Progenitor cell of endocrine pancreas (in vitro differentiated cells): ENCODE results near the gene KRTAP20-2. TPM values are rescaled to one million over a fixed set of nuclear protein-coding genes. Genes with fewer than 3 reads are reported as not detected.

Source experiments
- DNase-seq: peaks from one replicate; pipeline ENCODE4 v3.0.0; 2021; ENCODE audit warnings: low spot score; ENCODE audit not compliant: unreplicated experiment
- H3K27ac Mint-ChIP-seq: 2 replicates; pipeline ENCODE4 v1.8.0; 2021; ENCODE audit warnings: mild to moderate bottlenecking, moderate library complexity, mixed read lengths
- H3K27me3 Mint-ChIP-seq: 2 replicates; pipeline ENCODE4 v1.8.0; 2021; ENCODE audit warnings: mixed read lengths
- H3K36me3 Mint-ChIP-seq: 2 replicates; pipeline ENCODE4 v1.8.0; 2022; ENCODE audit warnings: mixed read lengths; ENCODE audit not compliant: insufficient read depth
- H3K4me1 Mint-ChIP-seq: 2 replicates; pipeline ENCODE4 v1.8.0; 2021; ENCODE audit warnings: low read depth, mixed read lengths
- H3K4me3 Mint-ChIP-seq: 2 replicates; pipeline ENCODE4 v1.8.0; 2021; ENCODE audit warnings: low read depth, mild to moderate bottlenecking, moderate library complexity, mixed read lengths
- H3K9me3 Mint-ChIP-seq: 2 replicates; pipeline ENCODE4 v1.8.0; 2021; ENCODE audit warnings: low read depth, mixed read lengths
- total RNA-seq: library from RNA; stranded (reverse); gene quantifications from 2 replicates; pipeline ENCODE4 v1.2.1, GENCODE V29; 2021
- TF ChIP-seq, protein P1 (sequence below): fragments of 200-600 bp; sonication (generic); IDR thresholded peaks from one replicate; pipeline ENCODE4 v1.5.0; 2021; ENCODE audit warnings: antibody characterized with exemption, mild to moderate bottlenecking; ENCODE audit not compliant: unreplicated experiment

Gene KRTAP20-2
- total RNA-seq, 1 donor from 2014 or later, result not detected

DNA sequence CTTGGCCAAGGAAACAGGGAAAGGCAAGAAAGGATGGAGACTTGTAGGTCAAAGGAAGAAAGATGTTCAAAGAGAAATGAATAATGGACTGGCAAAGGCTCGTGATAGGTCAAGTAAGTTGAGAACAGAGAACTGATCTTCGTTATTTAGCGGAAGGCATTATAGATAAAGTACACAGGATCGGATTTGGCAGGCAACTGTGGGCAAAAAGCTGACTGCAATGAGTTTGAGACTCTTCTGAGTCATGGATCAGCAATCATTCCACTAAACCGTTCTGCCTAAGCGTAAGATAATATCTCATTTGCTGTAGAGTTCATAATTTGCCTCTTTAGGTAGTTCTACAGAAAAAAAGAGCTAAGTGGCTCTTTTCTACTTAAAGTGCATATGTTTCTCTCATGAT, 49.5 kb downstream of the KRTAP20-2 start:
- Mint-ChIP-seq H3K4me3 (no peak overlapping the region), H3K4me1 (no peaks in the 10 kb centered on the region), H3K27me3 (peaks cover 3% of the 10 kb centered on the region), H3K27ac (no peak overlapping the region), H3K36me3 (no peaks in the 10 kb centered on the region), H3K9me3 (peaks cover 14% of the 10 kb centered on the region)
- no peak for DNase-seq
- TF ChIP-seq, protein P1, sequence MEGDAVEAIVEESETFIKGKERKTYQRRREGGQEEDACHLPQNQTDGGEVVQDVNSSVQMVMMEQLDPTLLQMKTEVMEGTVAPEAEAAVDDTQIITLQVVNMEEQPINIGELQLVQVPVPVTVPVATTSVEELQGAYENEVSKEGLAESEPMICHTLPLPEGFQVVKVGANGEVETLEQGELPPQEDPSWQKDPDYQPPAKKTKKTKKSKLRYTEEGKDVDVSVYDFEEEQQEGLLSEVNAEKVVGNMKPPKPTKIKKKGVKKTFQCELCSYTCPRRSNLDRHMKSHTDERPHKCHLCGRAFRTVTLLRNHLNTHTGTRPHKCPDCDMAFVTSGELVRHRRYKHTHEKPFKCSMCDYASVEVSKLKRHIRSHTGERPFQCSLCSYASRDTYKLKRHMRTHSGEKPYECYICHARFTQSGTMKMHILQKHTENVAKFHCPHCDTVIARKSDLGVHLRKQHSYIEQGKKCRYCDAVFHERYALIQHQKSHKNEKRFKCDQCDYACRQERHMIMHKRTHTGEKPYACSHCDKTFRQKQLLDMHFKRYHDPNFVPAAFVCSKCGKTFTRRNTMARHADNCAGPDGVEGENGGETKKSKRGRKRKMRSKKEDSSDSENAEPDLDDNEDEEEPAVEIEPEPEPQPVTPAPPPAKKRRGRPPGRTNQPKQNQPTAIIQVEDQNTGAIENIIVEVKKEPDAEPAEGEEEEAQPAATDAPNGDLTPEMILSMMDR, result no peak

Other genes starting within 250 kb of the KRTAP20-2 start
- not detected in 2 replicates for gene KRTAP13-1, start 239.2 kb upstream of the KRTAP20-2 start, total RNA-seq
- not detected in 2 replicates for gene KRTAP13-3, start 209.3 kb upstream of the KRTAP20-2 start, total RNA-seq
- not detected in 2 replicates for gene KRTAP13-4, start 205.0 kb upstream of the KRTAP20-2 start, total RNA-seq
- not detected in 2 replicates for gene KRTAP15-1, start 194.9 kb upstream of the KRTAP20-2 start, total RNA-seq
- not detected in 2 replicates for gene KRTAP19-1, start 154.8 kb upstream of the KRTAP20-2 start, total RNA-seq
- gene KRTAP19-2, start 147.8 kb upstream of the KRTAP20-2 start, total RNA-seq, result not detected in 2 replicates
- not detected in 2 replicates for gene KRTAP19-3, start 143.2 kb upstream of the KRTAP20-2 start, total RNA-seq
- gene KRTAP19-4, start 138.0 kb upstream of the KRTAP20-2 start, total RNA-seq, result not detected in 2 replicates
- gene KRTAP19-5, start 133.1 kb upstream of the KRTAP20-2 start, total RNA-seq, result not detected in 2 replicates
- not detected in 2 replicates for gene KRTAP19-6, start 93.3 kb upstream of the KRTAP20-2 start, total RNA-seq
- gene KRTAP19-7, start 73.9 kb upstream of the KRTAP20-2 start, total RNA-seq, result not detected in 2 replicates
- gene KRTAP22-2, start 44.8 kb upstream of the KRTAP20-2 start, total RNA-seq, result not detected in 2 replicates
- gene KRTAP6-3, start 42.8 kb upstream of the KRTAP20-2 start, total RNA-seq, result not detected in 2 replicates
- not detected in 2 replicates for gene KRTAP6-2, start 36.3 kb upstream of the KRTAP20-2 start, total RNA-seq
- not detected in 2 replicates for gene KRTAP22-1, start 34.1 kb upstream of the KRTAP20-2 start, total RNA-seq
- not detected in 2 replicates for gene KRTAP6-1, start 21.3 kb upstream of the KRTAP20-2 start, total RNA-seq
- gene KRTAP20-1, start 18.8 kb upstream of the KRTAP20-2 start, total RNA-seq, result not detected in 2 replicates
- gene KRTAP20-4, start 14.6 kb upstream of the KRTAP20-2 start, total RNA-seq, result not detected in 2 replicates
- not detected in 2 replicates for gene KRTAP20-3, start 7.7 kb downstream of the KRTAP20-2 start, total RNA-seq
- not detected in 2 replicates for gene KRTAP21-3, start 83.6 kb downstream of the KRTAP20-2 start, total RNA-seq
- gene KRTAP21-2, start 112.1 kb downstream of the KRTAP20-2 start, total RNA-seq, result not detected in 2 replicates
- gene KRTAP21-1, start 120.2 kb downstream of the KRTAP20-2 start, total RNA-seq, result not detected in 2 replicates
- gene KRTAP8-1, start 178.1 kb downstream of the KRTAP20-2 start, total RNA-seq, result not detected in 2 replicates
- gene KRTAP7-1, start 194.6 kb downstream of the KRTAP20-2 start, total RNA-seq, result not detected in 2 replicates
- gene KRTAP11-1, start 246.4 kb downstream of the KRTAP20-2 start, total RNA-seq, result not detected in 2 replicates